ENCODE results near the gene CFAP43. TPM values are rescaled to one million over a fixed set of nuclear protein-coding genes. Genes with fewer than 3 reads are reported as not detected.

Gene CFAP43
- total and polyA plus RNA-seq, 9 of the 15 experiments (the other 6 are each of a cell fraction or from before 2014, with no cell fraction given): 0.07 to 0.86 (median 0.11) TPM; not detected in 1

- TF ChIP-seq SFPQ (IDR thresholded peaks at IDR 0.05; ENCODE audit: low read depth, low read length) (no peak), CC2D1A (IDR thresholded peaks at IDR 0.05) (no peak), TRIM24 (IDR thresholded peaks at IDR 0.05) (no peak), CHD2 (IDR thresholded peaks at IDR 0.05; ENCODE audit: low read depth, low read length) (no peak), MYBL2 (IDR thresholded peaks at IDR 0.05; ENCODE audit: low read depth) (no peak), MYBL2 (CRISPR knock-in tag; IDR thresholded peaks at IDR 0.05; ENCODE audit: borderline replicate concordance) (no peak), EP300 (IDR thresholded peaks at IDR 0.05; ENCODE audit: low read length) (peak; percentile 69), TEAD1 (CRISPR knock-in tag; IDR thresholded peaks at IDR 0.05) (peak; percentile 55 to 97; a peak in 3 of 4 replicates), RUNX1 (IDR thresholded peaks at IDR 0.05; ENCODE audit: low read depth) (no peak), SMC3 (conservative IDR thresholded peaks at IDR 0.05; ENCODE audit: insufficient read depth, low read depth, low read length) (peak; percentile 26; the same call in 1 of the 2 replicates), CBX5 (IDR thresholded peaks at IDR 0.05; ENCODE audit: borderline replicate concordance, low read depth) (no peak), ZNF232 (CRISPR knock-in tag; IDR thresholded peaks at IDR 0.05) (no peak), ZNF785 (CRISPR knock-in tag; IDR thresholded peaks at IDR 0.05) (no peak), MLX (CRISPR knock-in tag; conservative IDR thresholded peaks at IDR 0.05) (no peak), MCM5 (IDR thresholded peaks at IDR 0.05; ENCODE audit: low read depth) (no peak), CTCF (IDR thresholded peaks at IDR 0.05 in 2 of 3, conservative IDR thresholded peaks at IDR 0.05 in 1 of 3; ENCODE audit: insufficient read depth in 2 of 3, low read depth in 1 of 3, low read length in 3 of 3) (peak; percentile 45 to 65 (median 64)), GTF2E2 (tag; IDR thresholded peaks at IDR 0.05) (peak; percentile 30; the same call in 1 of the 2 replicates), KLF16 (IDR thresholded peaks at IDR 0.05) (peak; percentile 43; the same call in 1 of the 2 replicates), ERF (CRISPR knock-in tag; IDR thresholded peaks at IDR 0.05) (no peak), ZKSCAN3 (CRISPR knock-in tag; IDR thresholded peaks at IDR 0.05) (no peak)
- TF ChIP-seq, protein P1, sequence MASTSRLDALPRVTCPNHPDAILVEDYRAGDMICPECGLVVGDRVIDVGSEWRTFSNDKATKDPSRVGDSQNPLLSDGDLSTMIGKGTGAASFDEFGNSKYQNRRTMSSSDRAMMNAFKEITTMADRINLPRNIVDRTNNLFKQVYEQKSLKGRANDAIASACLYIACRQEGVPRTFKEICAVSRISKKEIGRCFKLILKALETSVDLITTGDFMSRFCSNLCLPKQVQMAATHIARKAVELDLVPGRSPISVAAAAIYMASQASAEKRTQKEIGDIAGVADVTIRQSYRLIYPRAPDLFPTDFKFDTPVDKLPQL (IDR thresholded peaks at IDR 0.05; ENCODE audit: extremely low read depth, insufficient read length): no peak
- TF ChIP-seq, protein P2, sequence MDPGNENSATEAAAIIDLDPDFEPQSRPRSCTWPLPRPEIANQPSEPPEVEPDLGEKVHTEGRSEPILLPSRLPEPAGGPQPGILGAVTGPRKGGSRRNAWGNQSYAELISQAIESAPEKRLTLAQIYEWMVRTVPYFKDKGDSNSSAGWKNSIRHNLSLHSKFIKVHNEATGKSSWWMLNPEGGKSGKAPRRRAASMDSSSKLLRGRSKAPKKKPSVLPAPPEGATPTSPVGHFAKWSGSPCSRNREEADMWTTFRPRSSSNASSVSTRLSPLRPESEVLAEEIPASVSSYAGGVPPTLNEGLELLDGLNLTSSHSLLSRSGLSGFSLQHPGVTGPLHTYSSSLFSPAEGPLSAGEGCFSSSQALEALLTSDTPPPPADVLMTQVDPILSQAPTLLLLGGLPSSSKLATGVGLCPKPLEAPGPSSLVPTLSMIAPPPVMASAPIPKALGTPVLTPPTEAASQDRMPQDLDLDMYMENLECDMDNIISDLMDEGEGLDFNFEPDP (CRISPR knock-in tag; IDR thresholded peaks at IDR 0.05): no peak
Measured at GRCh38 chr10:104121485-104122224, 110.5 kb downstream of the CFAP43 start, which contains the start of gene SFR1 (continued).
